ENCODE data around the gene ZFYVE28.

The ZFYVE28 gene

DNA sequence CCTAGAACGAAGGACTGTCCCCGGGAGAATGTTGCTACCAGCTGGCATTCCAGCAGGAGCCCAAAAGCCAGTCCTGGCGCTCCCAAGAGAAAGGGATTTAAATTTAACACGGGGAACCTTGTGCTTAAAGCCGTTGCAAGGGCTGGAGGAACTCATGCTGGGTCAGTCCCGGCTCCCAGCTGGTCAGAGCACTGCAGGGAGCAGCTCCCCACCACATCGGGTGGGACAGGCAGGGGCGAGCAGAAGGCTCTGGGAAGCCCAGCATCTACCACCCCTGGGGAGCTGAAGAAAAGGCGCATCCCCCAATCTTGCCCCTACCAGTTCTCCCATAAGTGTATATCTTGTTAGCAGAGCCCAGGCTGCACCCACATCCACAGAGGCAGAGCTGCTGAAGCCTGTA lies 16.0 kb upstream of the ZFYVE28 start:
- TF ChIP-seq, protein P1, sequence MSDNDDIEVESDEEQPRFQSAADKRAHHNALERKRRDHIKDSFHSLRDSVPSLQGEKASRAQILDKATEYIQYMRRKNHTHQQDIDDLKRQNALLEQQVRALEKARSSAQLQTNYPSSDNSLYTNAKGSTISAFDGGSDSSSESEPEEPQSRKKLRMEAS (IDR thresholded peaks at IDR 0.05): no peak
- TF ChIP-seq TAF1 (IDR thresholded peaks at IDR 0.05; ENCODE audit: low read depth) (no peak), TEAD4 (IDR thresholded peaks at IDR 0.05) (no peak), CREB1 (IDR thresholded peaks at IDR 0.05; ENCODE audit: low read depth) (no peak), EGR1 (IDR thresholded peaks at IDR 0.05) (no peak), FOXM1 (IDR thresholded peaks at IDR 0.05; ENCODE audit: borderline replicate concordance, low read depth) (no peak), TCF12 (IDR thresholded peaks at IDR 0.05; ENCODE audit: low read depth) (no peak), CEBPB (IDR thresholded peaks at IDR 0.05) (no peak), ZBTB7A (IDR thresholded peaks at IDR 0.05; ENCODE audit: low read depth) (no peak), RAD21 (IDR thresholded peaks at IDR 0.05; ENCODE audit: low read depth) (no peak), YY1 (IDR thresholded peaks at IDR 0.05; ENCODE audit: low read depth) (no peak), NFIC (IDR thresholded peaks at IDR 0.05) (no peak), EP300 (IDR thresholded peaks at IDR 0.05; ENCODE audit: borderline replicate concordance) (no peak)
- TF ChIP-seq, protein P2, sequence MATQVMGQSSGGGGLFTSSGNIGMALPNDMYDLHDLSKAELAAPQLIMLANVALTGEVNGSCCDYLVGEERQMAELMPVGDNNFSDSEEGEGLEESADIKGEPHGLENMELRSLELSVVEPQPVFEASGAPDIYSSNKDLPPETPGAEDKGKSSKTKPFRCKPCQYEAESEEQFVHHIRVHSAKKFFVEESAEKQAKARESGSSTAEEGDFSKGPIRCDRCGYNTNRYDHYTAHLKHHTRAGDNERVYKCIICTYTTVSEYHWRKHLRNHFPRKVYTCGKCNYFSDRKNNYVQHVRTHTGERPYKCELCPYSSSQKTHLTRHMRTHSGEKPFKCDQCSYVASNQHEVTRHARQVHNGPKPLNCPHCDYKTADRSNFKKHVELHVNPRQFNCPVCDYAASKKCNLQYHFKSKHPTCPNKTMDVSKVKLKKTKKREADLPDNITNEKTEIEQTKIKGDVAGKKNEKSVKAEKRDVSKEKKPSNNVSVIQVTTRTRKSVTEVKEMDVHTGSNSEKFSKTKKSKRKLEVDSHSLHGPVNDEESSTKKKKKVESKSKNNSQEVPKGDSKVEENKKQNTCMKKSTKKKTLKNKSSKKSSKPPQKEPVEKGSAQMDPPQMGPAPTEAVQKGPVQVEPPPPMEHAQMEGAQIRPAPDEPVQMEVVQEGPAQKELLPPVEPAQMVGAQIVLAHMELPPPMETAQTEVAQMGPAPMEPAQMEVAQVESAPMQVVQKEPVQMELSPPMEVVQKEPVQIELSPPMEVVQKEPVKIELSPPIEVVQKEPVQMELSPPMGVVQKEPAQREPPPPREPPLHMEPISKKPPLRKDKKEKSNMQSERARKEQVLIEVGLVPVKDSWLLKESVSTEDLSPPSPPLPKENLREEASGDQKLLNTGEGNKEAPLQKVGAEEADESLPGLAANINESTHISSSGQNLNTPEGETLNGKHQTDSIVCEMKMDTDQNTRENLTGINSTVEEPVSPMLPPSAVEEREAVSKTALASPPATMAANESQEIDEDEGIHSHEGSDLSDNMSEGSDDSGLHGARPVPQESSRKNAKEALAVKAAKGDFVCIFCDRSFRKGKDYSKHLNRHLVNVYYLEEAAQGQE (IDR thresholded peaks at IDR 0.05; ENCODE audit: low read depth): no peak

DNA sequence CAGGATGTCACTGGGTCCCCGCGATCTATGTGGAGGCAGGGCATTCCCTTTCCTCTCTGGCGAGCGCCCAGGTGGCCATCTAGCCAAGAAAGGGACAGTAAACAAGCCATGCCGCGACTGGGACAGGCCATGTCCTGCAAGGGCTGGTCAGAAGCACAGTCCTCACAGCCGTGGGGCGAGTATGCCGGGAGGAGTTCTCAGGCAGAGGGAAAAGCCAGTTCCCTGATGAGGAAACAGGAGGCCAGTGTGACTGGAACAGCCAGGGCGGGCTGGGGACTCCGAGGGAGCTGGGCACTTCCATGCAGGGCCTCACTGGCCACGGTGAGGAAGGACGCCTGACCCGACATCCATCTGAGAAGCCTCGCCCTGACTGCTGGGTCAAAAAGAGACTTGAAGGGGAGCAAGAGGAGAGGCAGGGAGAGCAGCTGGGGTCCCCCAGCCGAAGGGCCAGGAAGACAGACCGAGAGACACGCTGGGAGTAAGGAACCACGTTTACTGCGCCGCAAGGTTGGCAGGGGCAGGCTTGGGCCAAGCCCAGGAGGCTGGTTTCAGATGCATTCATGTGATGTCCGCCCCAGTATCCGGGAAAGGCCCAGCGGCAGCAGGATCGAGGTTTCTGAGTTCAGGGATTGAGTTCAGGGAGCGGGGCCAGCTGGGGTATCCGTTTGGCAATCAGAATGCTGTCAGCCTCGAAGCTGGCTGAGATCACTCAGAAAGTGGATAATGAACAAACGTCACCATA lies 15.3 kb upstream of the ZFYVE28 start:
- TF ChIP-seq YY1 (IDR thresholded peaks at IDR 0.05; ENCODE audit: low read depth) (no peak), EP300 (IDR thresholded peaks at IDR 0.05; ENCODE audit: borderline replicate concordance) (no peak), TCF12 (IDR thresholded peaks at IDR 0.05; ENCODE audit: low read depth) (no peak), EGR1 (IDR thresholded peaks at IDR 0.05) (no peak), TEAD4 (IDR thresholded peaks at IDR 0.05) (no peak), CREB1 (IDR thresholded peaks at IDR 0.05; ENCODE audit: low read depth) (no peak), FOXM1 (IDR thresholded peaks at IDR 0.05; ENCODE audit: borderline replicate concordance, low read depth) (no peak), TAF1 (IDR thresholded peaks at IDR 0.05; ENCODE audit: low read depth) (no peak), RAD21 (IDR thresholded peaks at IDR 0.05; ENCODE audit: low read depth) (no peak), CEBPB (IDR thresholded peaks at IDR 0.05) (no peak), NFIC (IDR thresholded peaks at IDR 0.05) (no peak)
- TF ChIP-seq, protein P2 (IDR thresholded peaks at IDR 0.05; ENCODE audit: low read depth): no peak
- TF ChIP-seq, protein P1 (IDR thresholded peaks at IDR 0.05): no peak
- TF ChIP-seq, protein P3, sequence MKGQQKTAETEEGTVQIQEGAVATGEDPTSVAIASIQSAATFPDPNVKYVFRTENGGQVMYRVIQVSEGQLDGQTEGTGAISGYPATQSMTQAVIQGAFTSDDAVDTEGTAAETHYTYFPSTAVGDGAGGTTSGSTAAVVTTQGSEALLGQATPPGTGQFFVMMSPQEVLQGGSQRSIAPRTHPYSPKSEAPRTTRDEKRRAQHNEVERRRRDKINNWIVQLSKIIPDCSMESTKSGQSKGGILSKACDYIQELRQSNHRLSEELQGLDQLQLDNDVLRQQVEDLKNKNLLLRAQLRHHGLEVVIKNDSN (IDR thresholded peaks at IDR 0.05): no peak

DNA sequence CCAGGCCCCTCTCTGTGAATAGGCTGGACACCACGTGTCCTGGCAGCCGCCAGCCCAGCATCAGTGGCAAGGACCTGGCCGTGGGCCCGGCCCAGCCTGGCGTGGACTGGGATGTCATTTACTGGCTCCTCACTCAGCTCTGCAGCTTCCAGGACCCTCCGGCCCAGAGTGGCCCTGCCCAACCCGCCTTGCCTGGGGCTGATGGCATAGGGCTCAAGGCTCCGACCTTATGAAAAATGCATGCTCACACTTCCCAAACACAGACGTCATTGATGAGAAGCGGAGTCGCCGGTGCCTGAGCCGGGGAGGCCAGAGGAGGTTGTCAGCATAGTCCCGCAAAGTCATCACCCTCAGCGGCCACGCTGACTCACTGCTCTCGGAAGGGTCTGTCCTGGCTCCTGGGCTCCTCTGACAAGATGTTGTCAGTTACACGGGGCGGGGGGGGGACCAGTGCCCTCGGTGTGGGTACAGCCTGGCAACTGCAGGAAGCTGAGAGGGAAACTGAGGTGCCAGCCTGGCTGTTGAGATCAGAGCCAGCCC lies 14.6 kb upstream of the ZFYVE28 start:
- TF ChIP-seq RAD21 (IDR thresholded peaks at IDR 0.05; ENCODE audit: low read depth): no peak
- TF ChIP-seq, protein P1 (IDR thresholded peaks at IDR 0.05): no peak
- no peak for TF ChIP-seq ZBTB7A (IDR thresholded peaks at IDR 0.05; ENCODE audit: low read depth)
- no peak for TF ChIP-seq NFIC (IDR thresholded peaks at IDR 0.05)
- TF ChIP-seq, protein P3 (IDR thresholded peaks at IDR 0.05): no peak

DNA sequence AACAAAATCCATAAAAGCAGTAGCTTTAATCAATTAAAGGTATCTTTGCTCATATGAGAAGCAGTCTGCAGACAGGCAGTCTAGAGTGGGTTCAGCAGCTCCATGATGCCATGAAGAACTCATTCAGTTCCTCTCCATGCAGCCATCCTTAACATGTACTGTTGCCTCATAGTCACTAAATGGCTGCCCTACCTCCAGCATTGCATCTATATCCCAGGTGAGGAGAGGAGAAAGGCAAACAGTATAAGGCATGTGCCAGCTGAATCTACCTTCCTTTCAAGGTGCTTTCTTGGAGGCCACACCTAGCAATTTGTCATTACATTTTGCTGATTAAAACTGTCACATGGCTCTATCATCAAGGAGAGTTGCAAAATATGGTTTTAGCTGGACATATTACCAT lies 13.6 kb upstream of the ZFYVE28 start:
- TF ChIP-seq, protein P1 (IDR thresholded peaks at IDR 0.05): no peak
- TF ChIP-seq CREB1 (IDR thresholded peaks at IDR 0.05; ENCODE audit: low read depth) (no peak), TCF12 (IDR thresholded peaks at IDR 0.05; ENCODE audit: low read depth) (no peak), EP300 (IDR thresholded peaks at IDR 0.05; ENCODE audit: borderline replicate concordance) (no peak), ZBTB7A (IDR thresholded peaks at IDR 0.05; ENCODE audit: low read depth) (no peak), CEBPB (IDR thresholded peaks at IDR 0.05) (no peak), RAD21 (IDR thresholded peaks at IDR 0.05; ENCODE audit: low read depth) (no peak)
- TF ChIP-seq, protein P3 (IDR thresholded peaks at IDR 0.05): no peak
